Measurements from ENCODE around the gene C10orf95. TPM values are rescaled to one million over a fixed set of nuclear protein-coding genes. Genes with fewer than 3 reads are reported as not detected.

The C10orf95 gene
- total RNA-seq, 2 experiments from 2014 or later: 0.20 to 0.36 TPM

- peak overlapping the region; percentile 95 for H3K4me3 Mint-ChIP-seq
- no peak for TF ChIP-seq CTCF (IDR thresholded peaks at IDR 0.05)
- CTCF ChIA-PET: interaction anchor here (0.7 to 5.1 kb wide), 10 partner anchors 11 to 202 kb away, joined by 3 to 32 read pairs (median 4); partner anchors contain the start of genes C10orf95 and FBXL15
- H3K27ac Mint-ChIP-seq: peak overlapping the region; percentile 94
- intact Hi-C loops (cut with micrococcal nuclease): no loop called here
- H3K9me3 Mint-ChIP-seq: no peaks in the 10 kb centered on the region
- POLR2A ChIA-PET: interaction anchor here (0.8 to 8.1 kb wide), 12 partner anchors 9 to 283 kb away, joined by 3 to 102 read pairs (median 6); partner anchors contain the start of genes C10orf95, FBXL15, GBF1 and SFXN2
- H3K4me1 Mint-ChIP-seq (ENCODE audit: low read depth): peaks cover 46% of the 10 kb centered on the region
- DNase-seq (no peak), ATAC-seq (no peak)
- no peaks in the 10 kb centered on the region for H3K27me3 Mint-ChIP-seq
- H3K36me3 Mint-ChIP-seq (ENCODE audit: low read depth): peaks cover 11% of the 10 kb centered on the region
Measured at GRCh38 chr10:102431452-102432124, 19.8 kb downstream of the C10orf95 start.

- CTCF ChIA-PET: interaction anchor here (1.5 kb wide), 1 partner anchor 49 kb away, joined by 3 read pairs; no protein-coding TSS in a partner anchor
- no peaks in the 10 kb centered on the region for H3K9me3 Mint-ChIP-seq
- POLR2A ChIA-PET: interaction anchor here (5.1 to 8.1 kb wide), 2 partner anchors 7 to 22 kb away, joined by 73 to 102 read pairs; partner anchors contain the start of genes C10orf95 and FBXL15
- ATAC-seq (no peak), DNase-seq (no peak)
- TF ChIP-seq CTCF (IDR thresholded peaks at IDR 0.05): no peak
- intact Hi-C loops (cut with micrococcal nuclease): no loop called here
- H3K27ac Mint-ChIP-seq: no peak overlapping the region
- H3K4me1 Mint-ChIP-seq (ENCODE audit: low read depth): peaks cover 42% of the 10 kb centered on the region
- H3K36me3 Mint-ChIP-seq (ENCODE audit: low read depth): peaks cover 7% of the 10 kb centered on the region
- no peak overlapping the region for H3K4me3 Mint-ChIP-seq
- no peaks in the 10 kb centered on the region for H3K27me3 Mint-ChIP-seq
Measured at GRCh38 chr10:102429468-102429867, 21.9 kb downstream of the C10orf95 start.

- intact Hi-C loops (cut with micrococcal nuclease): no loop called here
- no peak overlapping the region for H3K4me3 Mint-ChIP-seq
- ChIA-PET POLR2A (interaction anchor here (0.6 to 2.4 kb wide), 3 partner anchors 14 to 271 kb away, joined by 3 to 9 read pairs (median 6); no protein-coding TSS in a partner anchor), CTCF (interaction anchor here (0.8 to 1.6 kb wide), 5 partner anchors 8 to 157 kb away, joined by 3 to 7 read pairs (median 3); no protein-coding TSS in a partner anchor)
- peaks cover 15% of the 10 kb centered on the region for H3K36me3 Mint-ChIP-seq (ENCODE audit: low read depth)
- no peaks in the 10 kb centered on the region for H3K9me3 Mint-ChIP-seq
- H3K4me1 Mint-ChIP-seq (ENCODE audit: low read depth): peaks cover 36% of the 10 kb centered on the region
- no peak overlapping the region for H3K27ac Mint-ChIP-seq
- no peaks in the 10 kb centered on the region for H3K27me3 Mint-ChIP-seq
- ATAC-seq (no peak), DNase-seq (no peak)
- TF ChIP-seq CTCF (IDR thresholded peaks at IDR 0.05): no peak
Measured at GRCh38 chr10:102426803-102427287, 24.5 kb downstream of the C10orf95 start.

- H3K4me1 Mint-ChIP-seq (ENCODE audit: low read depth): peaks cover 29% of the 10 kb centered on the region
- TF ChIP-seq CTCF (IDR thresholded peaks at IDR 0.05): no peak
- DNase-seq (no peak), ATAC-seq (no peak)
- H3K4me3 Mint-ChIP-seq: no peak overlapping the region
- H3K27me3 Mint-ChIP-seq: no peaks in the 10 kb centered on the region
- peaks cover 9% of the 10 kb centered on the region for H3K36me3 Mint-ChIP-seq (ENCODE audit: low read depth)
- ChIA-PET CTCF (interaction anchor here (1.6 to 6.2 kb wide), 3 partner anchors 26 to 74 kb away, joined by 6 to 143 read pairs (median 7); partner anchors contain the start of gene NFKB2), POLR2A (interaction anchor here (1.6 to 7.3 kb wide), 6 partner anchors 12 to 32 kb away, joined by 6 to 71 read pairs (median 26); partner anchors contain the start of gene C10orf95)
- peak overlapping the region; percentile 13 for H3K27ac Mint-ChIP-seq
- H3K9me3 Mint-ChIP-seq: no peaks in the 10 kb centered on the region
- intact Hi-C loops (cut with micrococcal nuclease): no loop called here
Measured at GRCh38 chr10:102425444-102425843, 25.9 kb downstream of the C10orf95 start.

Data from activated CD8-positive, alpha-beta T cell treated with anti-CD3 and anti-CD28 coated beads for 36 hours (primary cell).